H1 (cell line): Measurements from ENCODE around the gene COL4A4. TPM values are rescaled to one million over a fixed set of nuclear protein-coding genes. Genes with fewer than 3 reads are reported as not detected.

Experiments used
- CTCF ChIA-PET: fragments of 300-600 bp; sonication (Branson Sonifier 250); formaldehyde crosslinking; loops from one replicate; lab custom pipeline; 2021; ENCODE audit not compliant: partially characterized antibody; lab: Charles Lee
- POLR2A ChIA-PET: fragments of 300-600 bp; sonication (Branson Sonifier 250); formaldehyde crosslinking; loops from one replicate; lab custom pipeline; 2021; ENCODE audit warnings: inconsistent platforms; ENCODE audit not compliant: partially characterized antibody; lab: Charles Lee
- DNase-seq, 2 experiments: peaks; one replicate each; pipeline versions ENCODE4 v3.0.0 to v3.0.0-alpha.2; 2010 to 2022; ENCODE audit warnings: low spot score in 2 of 2, low read depth in 1 of 2, mixed read lengths in 1 of 2
- FAIRE-seq: peaks from 2 replicates; lab custom pipeline; 2011; peaks lifted over from hg19 to GRCh38; lab: Jason Lieb, UNC
- H2AFZ ChIP-seq: 2 replicates; pipeline ENCODE4 v1.8.1; 2012; ENCODE audit warnings: low read length, inconsistent platforms
- H2AK5ac ChIP-seq: 2 replicates; pipeline ENCODE4 v1.6.1; 2013; ENCODE audit warnings: low read depth, low read length
- H2BK120ac ChIP-seq: replicated peaks from 2 replicates; pipeline ENCODE3; 2013; ENCODE audit warnings: low read depth, low read length, inconsistent platforms
- H2BK12ac ChIP-seq: 2 replicates; pipeline ENCODE4 v1.6.1; 2013; ENCODE audit warnings: low read depth, low read length
- H2BK15ac ChIP-seq: 2 replicates; pipeline ENCODE4 v1.6.1; 2013; ENCODE audit warnings: low read length
- H2BK20ac ChIP-seq: 2 replicates; pipeline ENCODE4 v1.6.1; 2013; ENCODE audit warnings: low read length
- H2BK5ac ChIP-seq: 2 replicates; pipeline ENCODE4 v1.6.1; 2013; ENCODE audit warnings: low read depth, low read length
- H3K14ac ChIP-seq: 2 replicates; pipeline ENCODE4 v1.6.1; 2013; ENCODE audit warnings: inconsistent platforms; ENCODE audit not compliant: insufficient read length
- H3K18ac ChIP-seq: 2 replicates; pipeline ENCODE4 v1.6.1; 2013; ENCODE audit warnings: low read length; ENCODE audit errors: extremely low read depth
- H3K23ac ChIP-seq: 2 replicates; pipeline ENCODE4 v1.6.1; 2013; ENCODE audit warnings: inconsistent platforms; ENCODE audit not compliant: insufficient read length
- H3K23me2 ChIP-seq: 2 replicates; pipeline ENCODE4 v1.6.1; 2013; ENCODE audit warnings: low read depth, low read length
- H3K27ac ChIP-seq: 2 replicates; pipeline ENCODE4 v1.6.1; 2011; ENCODE audit warnings: low read depth, low read length, inconsistent platforms
- H3K27me3 ChIP-seq, 4 experiments: replicated peaks in 1 of 4; 1 replicate in 1 of 4; 2 replicates in 3 of 4; pipeline versions ENCODE4 v1.6.1 to v1.8.1; 2011 to 2013; ENCODE audit warnings: low read length in 3 of 4, mild to moderate bottlenecking in 3 of 4, inconsistent platforms in 2 of 4, mixed read lengths in 2 of 4, moderate library complexity in 1 of 4; ENCODE audit not compliant: control insufficient read depth in 3 of 4, insufficient read depth in 3 of 4; ENCODE audit errors: extremely low read depth in 1 of 4
- H3K36me3 ChIP-seq, 4 experiments: 2 replicates each; pipeline versions ENCODE4 v1.6.1 to v1.8.1; 2011 to 2013; ENCODE audit warnings: mild to moderate bottlenecking in 4 of 4, low read length in 3 of 4, moderate library complexity in 2 of 4, control low read depth in 1 of 4, inconsistent platforms in 1 of 4; ENCODE audit not compliant: insufficient read depth in 4 of 4, control insufficient read depth in 2 of 4
- H3K4ac ChIP-seq: replicated peaks from 2 replicates; pipeline ENCODE3; 2013; ENCODE audit warnings: low read length, low read depth, mixed read lengths, inconsistent platforms; ENCODE audit not compliant: insufficient read length
- H3K4me1 ChIP-seq, 4 experiments: replicated peaks in 1 of 4; 1 replicate in 1 of 4; 2 replicates in 3 of 4; pipeline versions ENCODE4 v1.6.1 to v1.8.1; 2011 to 2013; ENCODE audit warnings: low read length in 3 of 4, inconsistent platforms in 2 of 4, mixed read lengths in 1 of 4; ENCODE audit not compliant: insufficient read depth in 4 of 4, control insufficient read depth in 3 of 4
- H3K4me2 ChIP-seq, 2 experiments: 2 replicates each; pipeline versions ENCODE4 v1.6.1 to v1.8.1; 2011 to 2013; ENCODE audit warnings: low read depth in 2 of 2, low read length in 2 of 2, control low read depth in 1 of 2, inconsistent platforms in 1 of 2, mild to moderate bottlenecking in 1 of 2; ENCODE audit not compliant: insufficient read depth in 1 of 2
- H3K4me3 ChIP-seq, 4 experiments: fragments of 200-600, 300-600 bp in 1 of 4; sonication (generic), shearing (Covaris generic), sonication (Bioruptor Twin) in 1 of 4; 2 replicates each; pipeline versions ENCODE4 v1.5.1 to v1.8.1; 2011 to 2016; ENCODE audit warnings: low read length in 4 of 4, low read depth in 3 of 4, control low read depth in 2 of 4, inconsistent platforms in 2 of 4, mild to moderate bottlenecking in 2 of 4, mixed read lengths in 1 of 4, moderate library complexity in 1 of 4; ENCODE audit not compliant: insufficient read depth in 2 of 4; ENCODE audit errors: extremely low read depth in 1 of 4
- H3K56ac ChIP-seq: replicated peaks from 2 replicates; pipeline ENCODE3; 2013; ENCODE audit warnings: low read depth, mild to moderate bottlenecking, mixed read lengths, low read length, inconsistent platforms; ENCODE audit not compliant: insufficient read length
- H3K79me1 ChIP-seq: 2 replicates; pipeline ENCODE4 v1.6.1; 2013; ENCODE audit warnings: low read depth, low read length, control low read depth
- H3K79me2 ChIP-seq, 2 experiments: 2 replicates each; pipeline versions ENCODE4 v1.6.1 to v1.8.1; 2012 to 2013; ENCODE audit warnings: low read length in 2 of 2, mild to moderate bottlenecking in 2 of 2, inconsistent platforms in 1 of 2; ENCODE audit not compliant: insufficient read depth in 2 of 2, control insufficient read depth in 1 of 2
- H3K9ac ChIP-seq, 4 experiments: replicated peaks in 1 of 4; 1 replicate in 1 of 4; 2 replicates in 3 of 4; pipeline versions ENCODE4 v1.6.1 to v1.8.1; 2011 to 2013; ENCODE audit warnings: low read depth in 3 of 4, low read length in 3 of 4, control low read depth in 2 of 4, mild to moderate bottlenecking in 2 of 4, moderate library complexity in 2 of 4, inconsistent platforms in 1 of 4; ENCODE audit errors: extremely low read depth in 1 of 4
- H3K9me3 ChIP-seq, 2 experiments: 2 replicates each; pipeline versions ENCODE4 v1.6.1 to v1.8.1; 2012 to 2013; ENCODE audit warnings: mild to moderate bottlenecking in 2 of 2, moderate library complexity in 2 of 2, control low read depth in 1 of 2, inconsistent platforms in 1 of 2, low read depth in 1 of 2, low read length in 1 of 2, mixed read lengths in 1 of 2; ENCODE audit not compliant: insufficient read depth in 2 of 2
- H4K20me1 ChIP-seq, 2 experiments: replicated peaks in 1 of 2; 2 replicates each; pipeline versions ENCODE3 to v1.8.1; 2011 to 2013; ENCODE audit warnings: inconsistent platforms in 2 of 2, low read length in 2 of 2, mild to moderate bottlenecking in 1 of 2; ENCODE audit not compliant: insufficient read depth in 2 of 2, control insufficient read depth in 1 of 2
- H4K5ac ChIP-seq: 2 replicates; pipeline ENCODE4 v1.6.1; 2013; ENCODE audit warnings: low read length, low read depth, mixed read lengths, inconsistent platforms; ENCODE audit not compliant: insufficient read length
- H4K8ac ChIP-seq: 2 replicates; pipeline ENCODE4 v1.8.0; 2013; ENCODE audit warnings: mild to moderate bottlenecking, moderate library complexity, low read length, inconsistent platforms; ENCODE audit not compliant: insufficient read depth; ENCODE audit errors: extremely low read depth
- H4K91ac ChIP-seq: replicated peaks from 2 replicates; pipeline ENCODE3; 2013; ENCODE audit warnings: low read length, mixed read lengths, inconsistent platforms; ENCODE audit not compliant: insufficient read length
- CTBP2 ChIP-seq: IDR thresholded peaks from 2 replicates; pipeline ENCODE4 v1.7.0; 2011; ENCODE audit warnings: borderline replicate concordance, mild to moderate bottlenecking, moderate library complexity, mixed read lengths, low read length; ENCODE audit not compliant: insufficient read depth, insufficient read length
- EP300 ChIP-seq, 2 experiments: IDR thresholded peaks; 1 replicate in 1 of 2; 2 replicates in 1 of 2; pipeline ENCODE4 v1.6.1; 2011 to 2012; ENCODE audit warnings: low read depth in 2 of 2, low read length in 2 of 2, mild to moderate bottlenecking in 2 of 2, borderline replicate concordance in 1 of 2, inconsistent platforms in 1 of 2, moderate library complexity in 1 of 2
- FOSL1 ChIP-seq: IDR thresholded peaks from 2 replicates; pipeline ENCODE4 v1.6.1; 2011; ENCODE audit warnings: mild to moderate bottlenecking, low read depth, low read length, moderate library complexity; ENCODE audit not compliant: insufficient read depth
- KDM4A ChIP-seq: IDR thresholded peaks from one replicate; pipeline ENCODE4 v1.7.1; 2012; ENCODE audit warnings: low read depth, mild to moderate bottlenecking, moderate library complexity, low read length, inconsistent platforms; ENCODE audit not compliant: severe bottlenecking
- PHF8 ChIP-seq: fragments of 200-600 bp; sonication (generic); conservative IDR thresholded peaks from 2 replicates; pipeline ENCODE4 v1.7.1; 2012; ENCODE audit warnings: low read depth, mild to moderate bottlenecking, inconsistent platforms, low read length, moderate library complexity
- RNF2 ChIP-seq: fragments of 200-900, 300-1000 bp; sonication (generic); IDR thresholded peaks from 2 replicates; pipeline ENCODE4 v1.7.1; 2016; ENCODE audit warnings: borderline replicate concordance, low read depth, mild to moderate bottlenecking, antibody characterized with exemption, low read length; ENCODE audit not compliant: poor library complexity, severe bottlenecking; ENCODE audit errors: missing control alignments
- SAP30 ChIP-seq: fragments of 300-600 bp; sonication (generic); IDR thresholded peaks from 2 replicates; pipeline ENCODE4 v1.7.1; 2012; ENCODE audit warnings: low read length, moderate library complexity, mild to moderate bottlenecking, inconsistent platforms; ENCODE audit not compliant: insufficient read depth, insufficient replicate concordance
- WGBS, 2 experiments: shearing (Covaris generic) in 1 of 2; methylation state at CpG; one replicate each; pipeline versions ENCODE4 v1.1.6 to v1.1.7; 2013 to 2015; ENCODE audit warnings: low lambda C conversion rate in 2 of 2, mixed read lengths in 2 of 2, inconsistent platforms in 1 of 2, low coverage in 1 of 2, missing lambda C conversion rate in 1 of 2; ENCODE audit not compliant: insufficient replicate concordance in 2 of 2, insufficient coverage in 1 of 2, insufficient read length in 1 of 2; ENCODE audit errors: extremely low coverage in 1 of 2, missing lambda C conversion rate in 1 of 2; 5-methylcytosine and 5-hydroxymethylcytosine counted together
- polyA plus RNA-seq, 7 experiments: library from polyadenylated mRNA; depleted of rRNA in 3 of 7; stranded (reverse) in 5 of 7; unstranded in 2 of 7; fragments of >200 nt in 5 of 7; fragments of 200-250 nt in 2 of 7; gene quantifications; 1 replicate in 5 of 7; 2 replicates in 1 of 7; 4 replicates in 1 of 7; pipeline versions ENCODE4 v1.2.1 to v1.2.3, GENCODE V29; 2011 to 2013; ENCODE audit warnings: missing spikeins in 2 of 7, mixed read lengths in 2 of 7
- total RNA-seq: library from RNA; stranded (reverse); fragmentation: NEBNext Ultra II Directional; extraction: Animal tissue kit (Norgen Biotek cat#: 25700); gene quantifications from 2 replicates; pipeline ENCODE4 v1.2.1, GENCODE V29; 2021

Gene COL4A4
- total and polyA plus RNA-seq, 2 of the 8 experiments (the other 6 are each of a cell fraction or from before 2014, with no cell fraction given), result 0.33 to 1.7 TPM

DNA sequence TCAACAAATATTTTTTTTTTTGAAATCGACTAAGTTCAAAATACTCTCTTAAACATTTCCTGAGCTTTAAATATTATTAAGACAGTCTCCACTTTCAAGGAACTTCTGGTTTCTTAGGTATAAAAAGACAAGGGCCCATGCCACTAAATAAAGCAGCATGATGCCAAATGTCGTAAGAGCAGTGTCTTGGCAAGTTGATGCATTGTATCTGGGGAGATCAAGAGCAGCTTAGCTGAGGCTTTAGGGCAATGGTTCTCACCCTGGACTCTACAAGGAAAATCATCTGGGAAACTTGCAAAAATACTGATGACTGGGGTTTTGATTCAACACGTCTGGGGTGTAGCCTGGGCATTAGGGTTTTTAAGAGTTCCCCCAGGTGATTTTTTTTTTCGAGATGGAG, 41.7 kb upstream of the COL4A4 start:
- no peak overlapping the region for H2AK5ac ChIP-seq
- H4K5ac ChIP-seq, result no peak overlapping the region
- TF ChIP-seq CTBP2 (no peak), KDM4A (no peak), RNF2 (no peak), FOSL1 (no peak), SAP30 (no peak), EP300 (IDR thresholded peaks at IDR 0.05; ENCODE audit: borderline replicate concordance in 1 of 2, low read depth in 2 of 2, low read length in 2 of 2) (no peak), PHF8 (no peak)
- TF ChIP-seq, all 59 proteins: peak for 0
- Histone ChIP-seq H3K4me1 (peaks cover 0 to 4% (median 0%) of the 10 kb centered on the region in 4 experiments; a peak in 1 of 7 replicates), H2AFZ (no peak overlapping the region), H2BK15ac (no peak overlapping the region), H3K27ac (no peak overlapping the region), H3K14ac (no peak overlapping the region), H2BK120ac (no peak overlapping the region), H3K79me1 (no peaks in the 10 kb centered on the region), H2BK20ac (no peak overlapping the region), H2BK12ac (no peak overlapping the region), H3K36me3 (no peaks in the 10 kb centered on the region), H2BK5ac (no peak overlapping the region), H3K4me2 (no peak overlapping the region), H3K23me2 (no peaks in the 10 kb centered on the region), H3K56ac (no peak overlapping the region), H3K4me3 (no peak overlapping the region), H4K91ac (no peak overlapping the region), H3K23ac (no peak overlapping the region), H3K27me3 (peaks cover 21 to 46% (median 34%) of the 10 kb centered on the region in 4 experiments), H4K20me1 (no peaks in the 10 kb centered on the region), H3K4ac (no peak overlapping the region), H3K18ac (no peak overlapping the region), H3K9me3 (no peaks in the 10 kb centered on the region), H4K8ac (no peak overlapping the region), H3K79me2 (no peaks in the 10 kb centered on the region), H3K9ac (no peak overlapping the region)
- DNase-seq (no peak), FAIRE-seq (no peak)
- ChIA-PET POLR2A (no interaction called here), CTCF (interaction anchor here (1.5 to 2.4 kb wide), 2 partner anchors 16 to 32 kb away, joined by 3 to 8 read pairs; no protein-coding TSS in a partner anchor)
- 87% methylated on average over 4 of the region's 4 CpGs; no CpG with 5 or more reads in 1 of the 2 experiments for WGBS, 2 experiments
